IPS-20b (cell line): ENCODE data around the gene SPPL2C.

Source experiments
- H3K27ac ChIP-seq: one replicate; pipeline ENCODE4 v1.5.1; 2013; ENCODE audit warnings: low read length
- H3K27me3 ChIP-seq: 2 replicates; pipeline ENCODE4 v1.6.1; 2013; ENCODE audit warnings: mild to moderate bottlenecking, low read length, inconsistent platforms; ENCODE audit not compliant: insufficient read depth
- H3K36me3 ChIP-seq: 2 replicates; pipeline ENCODE4 v1.6.1; 2013; ENCODE audit warnings: low read depth, mild to moderate bottlenecking, inconsistent platforms, low read length, moderate library complexity; ENCODE audit not compliant: insufficient read depth
- H3K4me1 ChIP-seq: 2 replicates; pipeline ENCODE4 v1.6.1; 2013; ENCODE audit warnings: mild to moderate bottlenecking, control low read depth, inconsistent platforms, low read length, moderate library complexity; ENCODE audit not compliant: insufficient read depth
- H3K4me3 ChIP-seq: 2 replicates; pipeline ENCODE4 v1.5.1; 2013; ENCODE audit warnings: mild to moderate bottlenecking, low read length, inconsistent platforms
- H3K9ac ChIP-seq: 2 replicates; pipeline ENCODE4 v1.6.1; 2013; ENCODE audit warnings: low read depth, mild to moderate bottlenecking, inconsistent platforms, low read length, moderate library complexity
- H3K9me3 ChIP-seq: 2 replicates; pipeline ENCODE4 v1.6.1; 2013; ENCODE audit warnings: mild to moderate bottlenecking, low read depth, low read length, inconsistent platforms; ENCODE audit not compliant: insufficient read depth

Gene SPPL2C

GRCh38 chr17:45870342-45870974, 25.8 kb downstream of the SPPL2C start:
- H3K4me1 ChIP-seq: 0 out of 2 replicates have a peak, but pooled peaks cover 2% of the 10 kb centered on the region
- H3K9ac ChIP-seq: no peak overlapping the region
- no peaks in the 10 kb centered on the region for H3K36me3 ChIP-seq
- H3K4me3 ChIP-seq: no peak overlapping the region
- H3K9me3 ChIP-seq: no peaks in the 10 kb centered on the region
- H3K27me3 ChIP-seq: no peaks in the 10 kb centered on the region
- H3K27ac ChIP-seq: no peak overlapping the region

GRCh38 chr17:45871718-45872117, 27.0 kb downstream of the SPPL2C start:
- Histone ChIP-seq H3K4me3 (no peak overlapping the region), H3K4me1 (0 out of 2 replicates have a peak, but pooled peaks cover 2% of the 10 kb centered on the region), H3K36me3 (no peaks in the 10 kb centered on the region), H3K9ac (no peak overlapping the region), H3K27me3 (peaks cover 4% of the 10 kb centered on the region; the same call in 1 of the 2 replicates), H3K9me3 (no peaks in the 10 kb centered on the region), H3K27ac (no peak overlapping the region)

- H3K36me3 ChIP-seq: no peaks in the 10 kb centered on the region
- no peaks in the 10 kb centered on the region for H3K9me3 ChIP-seq
- no peak overlapping the region for H3K27ac ChIP-seq
- 0 out of 2 replicates have a peak, but pooled peaks cover 2% of the 10 kb centered on the region for H3K4me1 ChIP-seq
- H3K4me3 ChIP-seq: no peak overlapping the region
- H3K9ac ChIP-seq: no peak overlapping the region
- peaks cover 4% of the 10 kb centered on the region; the same call in 1 of the 2 replicates for H3K27me3 ChIP-seq
These were observed 29.0 kb downstream of the SPPL2C start for GRCh38 chr17:45873728-45874127.

- H3K4me3 ChIP-seq: no peak overlapping the region
- no peaks in the 10 kb centered on the region for H3K9me3 ChIP-seq
- 0 out of 2 replicates have a peak, but pooled peaks cover 2% of the 10 kb centered on the region for H3K4me1 ChIP-seq
- no peak overlapping the region for H3K9ac ChIP-seq
- no peaks in the 10 kb centered on the region for H3K36me3 ChIP-seq
- peaks cover 4% of the 10 kb centered on the region; the same call in 1 of the 2 replicates for H3K27me3 ChIP-seq
- no peak overlapping the region for H3K27ac ChIP-seq
These were observed 29.5 kb downstream of the SPPL2C start for GRCh38 chr17:45874151-45874550.

GRCh38 chr17:45876539-45876938, 31.9 kb downstream of the SPPL2C start:
- no peak overlapping the region for H3K27ac ChIP-seq
- H3K9ac ChIP-seq: no peak overlapping the region
- H3K27me3 ChIP-seq: peaks cover 4% of the 10 kb centered on the region; the same call in 1 of the 2 replicates
- H3K9me3 ChIP-seq: no peaks in the 10 kb centered on the region
- no peaks in the 10 kb centered on the region for H3K4me1 ChIP-seq
- no peaks in the 10 kb centered on the region for H3K36me3 ChIP-seq
- H3K4me3 ChIP-seq: no peak overlapping the region

GRCh38 chr17:45877467-45877866, 32.8 kb downstream of the SPPL2C start:
- Histone ChIP-seq H3K4me1 (no peaks in the 10 kb centered on the region), H3K27ac (no peak overlapping the region), H3K4me3 (no peak overlapping the region), H3K9ac (no peak overlapping the region), H3K36me3 (no peaks in the 10 kb centered on the region), H3K9me3 (no peaks in the 10 kb centered on the region), H3K27me3 (peaks cover 4% of the 10 kb centered on the region; the same call in 1 of the 2 replicates)

GRCh38 chr17:45883063-45883462, 38.4 kb downstream of the SPPL2C start:
- Histone ChIP-seq H3K27ac (no peak overlapping the region), H3K4me3 (no peak overlapping the region), H3K9me3 (no peaks in the 10 kb centered on the region), H3K9ac (no peak overlapping the region), H3K36me3 (no peaks in the 10 kb centered on the region), H3K27me3 (peaks cover 8% of the 10 kb centered on the region), H3K4me1 (no peaks in the 10 kb centered on the region)

- H3K27ac ChIP-seq: no peak overlapping the region
- H3K9ac ChIP-seq: no peak overlapping the region
- no peaks in the 10 kb centered on the region for H3K36me3 ChIP-seq
- no peak overlapping the region for H3K4me3 ChIP-seq
- H3K27me3 ChIP-seq: peaks cover 23% of the 10 kb centered on the region
- H3K9me3 ChIP-seq: no peaks in the 10 kb centered on the region
- no peaks in the 10 kb centered on the region for H3K4me1 ChIP-seq
These were observed 42.2 kb downstream of the SPPL2C start for GRCh38 chr17:45886852-45887251.

- H3K9me3 ChIP-seq: no peaks in the 10 kb centered on the region
- H3K27me3 ChIP-seq: peaks cover 39% of the 10 kb centered on the region
- H3K9ac ChIP-seq: no peak overlapping the region
- H3K4me3 ChIP-seq: no peak overlapping the region
- H3K27ac ChIP-seq: no peak overlapping the region
- H3K4me1 ChIP-seq: no peaks in the 10 kb centered on the region
- H3K36me3 ChIP-seq: no peaks in the 10 kb centered on the region
These were observed 43.7 kb downstream of the SPPL2C start for GRCh38 chr17:45888392-45888791.

GRCh38 chr17:45889579-45889978, 44.9 kb downstream of the SPPL2C start:
- H3K4me3 ChIP-seq: no peak overlapping the region

GRCh38 chr17:45893725-45894021, 49.0 kb downstream of the SPPL2C start:
- H3K27me3 ChIP-seq: peaks cover 80% of the 10 kb centered on the region
- H3K9ac ChIP-seq: peak overlapping the region; percentile 46; the same call in 1 of the 2 replicates
- H3K9me3 ChIP-seq: no peaks in the 10 kb centered on the region
- no peaks in the 10 kb centered on the region for H3K4me1 ChIP-seq
- no peak overlapping the region for H3K27ac ChIP-seq
- H3K36me3 ChIP-seq: no peaks in the 10 kb centered on the region
- H3K4me3 ChIP-seq: peak overlapping the region; percentile 61; the same call in 1 of the 2 replicates

More at GRCh38 chr17:45889579-45889978, 44.9 kb downstream of the SPPL2C start:
- H3K4me1 ChIP-seq: no peaks in the 10 kb centered on the region
- H3K9me3 ChIP-seq: no peaks in the 10 kb centered on the region
- no peak overlapping the region for H3K27ac ChIP-seq
- no peaks in the 10 kb centered on the region for H3K36me3 ChIP-seq
- H3K27me3 ChIP-seq: peaks cover 46% of the 10 kb centered on the region
- no peak overlapping the region for H3K9ac ChIP-seq

GRCh38 chr17:45894022-45894784, 49.5 kb downstream of the SPPL2C start, which contains the start of gene MAPT:
Gene MAPT, plus strand, starts transcription at chr17:45894554. Its CDS starts 67,784 bp downstream, at chr17:45962338.
- peak within 1 kb of the TSS; percentile 65; the same call in 1 of the 2 replicates for H3K4me3 ChIP-seq
- H3K4me1 ChIP-seq: no peaks in the 10 kb centered on the region
- H3K27ac ChIP-seq: no peak within 1 kb of the TSS
- no peaks in the 10 kb centered on the region for H3K36me3 ChIP-seq
- peaks cover 86% of the 10 kb centered on the region for H3K27me3 ChIP-seq
- H3K9ac ChIP-seq: peak within 1 kb of the TSS; percentile 46; the same call in 1 of the 2 replicates
- no peaks in the 10 kb centered on the region for H3K9me3 ChIP-seq
